ENCODE data around the gene APOL4.
"Not testable (repeated sequence)": the region's sequence is repeated elsewhere in the genome, so short reads cannot be mapped to it uniquely, and the experiment has no call there.

DNA sequence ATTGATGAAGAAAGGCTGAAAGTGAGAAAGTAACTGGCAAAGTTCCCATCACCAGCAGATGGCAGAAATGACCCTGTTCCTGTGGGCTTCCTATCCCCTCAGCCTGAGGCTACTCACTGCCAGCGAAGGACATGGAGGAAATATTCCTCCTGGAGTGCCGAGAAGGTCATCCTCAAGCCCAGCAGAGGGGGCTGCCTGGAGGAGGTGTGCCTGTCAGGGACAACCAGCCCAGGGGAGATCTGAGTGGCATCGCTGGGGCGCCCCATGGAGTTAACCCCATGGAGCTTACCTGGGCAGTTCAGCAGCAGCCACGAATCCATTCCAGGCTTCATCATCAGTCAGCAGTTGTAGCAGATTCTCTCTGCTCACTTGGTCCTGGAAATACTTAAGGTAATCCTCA is 29.4 kb upstream of the APOL4 start:
- not testable (repeated sequence) for TF ChIP-seq EZH2 (IDR thresholded peaks at IDR 0.05; ENCODE audit: insufficient read depth, low read length)
- TF ChIP-seq, protein P1, sequence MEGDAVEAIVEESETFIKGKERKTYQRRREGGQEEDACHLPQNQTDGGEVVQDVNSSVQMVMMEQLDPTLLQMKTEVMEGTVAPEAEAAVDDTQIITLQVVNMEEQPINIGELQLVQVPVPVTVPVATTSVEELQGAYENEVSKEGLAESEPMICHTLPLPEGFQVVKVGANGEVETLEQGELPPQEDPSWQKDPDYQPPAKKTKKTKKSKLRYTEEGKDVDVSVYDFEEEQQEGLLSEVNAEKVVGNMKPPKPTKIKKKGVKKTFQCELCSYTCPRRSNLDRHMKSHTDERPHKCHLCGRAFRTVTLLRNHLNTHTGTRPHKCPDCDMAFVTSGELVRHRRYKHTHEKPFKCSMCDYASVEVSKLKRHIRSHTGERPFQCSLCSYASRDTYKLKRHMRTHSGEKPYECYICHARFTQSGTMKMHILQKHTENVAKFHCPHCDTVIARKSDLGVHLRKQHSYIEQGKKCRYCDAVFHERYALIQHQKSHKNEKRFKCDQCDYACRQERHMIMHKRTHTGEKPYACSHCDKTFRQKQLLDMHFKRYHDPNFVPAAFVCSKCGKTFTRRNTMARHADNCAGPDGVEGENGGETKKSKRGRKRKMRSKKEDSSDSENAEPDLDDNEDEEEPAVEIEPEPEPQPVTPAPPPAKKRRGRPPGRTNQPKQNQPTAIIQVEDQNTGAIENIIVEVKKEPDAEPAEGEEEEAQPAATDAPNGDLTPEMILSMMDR (IDR thresholded peaks at IDR 0.05; ENCODE audit: insufficient read depth, low read depth, low read length) = not testable (repeated sequence)

Measured in astrocyte (in vitro differentiated cells and primary cell).